Measurements from ENCODE around the gene STRAP. TPM values are rescaled to one million over a fixed set of nuclear protein-coding genes. Genes with fewer than 3 reads are reported as not detected.
A peak's percentile ranks its signal among the peaks of the same experiment; 100 is the strongest.

Gene STRAP
- 92.0 and 111 TPM in 2 replicates for total RNA-seq (2014; rRNA removed; shearing (Covaris generic))

- peak; percentile 93 for DNase-seq (ENCODE audit: low read depth)
These were observed at the start of gene STRAP for GRCh38 chr12:15882118-15882971. TSS of gene STRAP (plus strand) at chr12:15882387. CDS start at chr12:15882708, 321 bp downstream.

- no peak for DNase-seq (ENCODE audit: low read depth)
These were observed 47.6 kb upstream of the STRAP start for GRCh38 chr12:15834575-15834974.

- peak; percentile 61 for DNase-seq (ENCODE audit: low read depth)
These were observed 44.9 kb upstream of the STRAP start for GRCh38 chr12:15837141-15837790.

GRCh38 chr12:15839041-15839440, 43.1 kb upstream of the STRAP start:
- no peak for DNase-seq (ENCODE audit: low read depth)

GRCh38 chr12:15839682-15840081, 42.5 kb upstream of the STRAP start:
- DNase-seq (ENCODE audit: low read depth), result no peak

- DNase-seq (ENCODE audit: low read depth), result no peak
These were observed 40.1 kb upstream of the STRAP start for GRCh38 chr12:15842108-15842507.

- no peak for DNase-seq (ENCODE audit: low read depth)
These were observed 35.3 kb upstream of the STRAP start for GRCh38 chr12:15846887-15847286.

- DNase-seq (ENCODE audit: low read depth), result no peak
These were observed 33.6 kb upstream of the STRAP start for GRCh38 chr12:15848606-15849005.

GRCh38 chr12:15851045-15851620, 31.1 kb upstream of the STRAP start:
- DNase-seq (ENCODE audit: low read depth), result no peak

- no peak for DNase-seq (ENCODE audit: low read depth)
These were observed 30.3 kb upstream of the STRAP start for GRCh38 chr12:15851919-15852318.

- DNase-seq (ENCODE audit: low read depth), result no peak
These were observed 29.8 kb upstream of the STRAP start for GRCh38 chr12:15852383-15852782.

GRCh38 chr12:15853877-15854276, 28.3 kb upstream of the STRAP start:
- DNase-seq (ENCODE audit: low read depth), result no peak

GRCh38 chr12:15854916-15855315, 27.3 kb upstream of the STRAP start:
- no peak for DNase-seq (ENCODE audit: low read depth)

- no peak for DNase-seq (ENCODE audit: low read depth)
These were observed 26.5 kb upstream of the STRAP start for GRCh38 chr12:15855646-15856045.

- peak; percentile 53 for DNase-seq (ENCODE audit: low read depth)
These were observed 25.8 kb upstream of the STRAP start for GRCh38 chr12:15856097-15856982.

GRCh38 chr12:15858353-15858752, 23.8 kb upstream of the STRAP start:
- no peak for DNase-seq (ENCODE audit: low read depth)

GRCh38 chr12:15859116-15859515, 23.1 kb upstream of the STRAP start:
- no peak for DNase-seq (ENCODE audit: low read depth)

GRCh38 chr12:15861404-15861803, 20.8 kb upstream of the STRAP start:
- no peak for DNase-seq (ENCODE audit: low read depth)

GRCh38 chr12:15862840-15863239, 19.3 kb upstream of the STRAP start:
- no peak for DNase-seq (ENCODE audit: low read depth)

GRCh38 chr12:15863372-15863771, 18.8 kb upstream of the STRAP start:
- DNase-seq (ENCODE audit: low read depth), result no peak

GRCh38 chr12:15863984-15864383, 18.2 kb upstream of the STRAP start:
- no peak for DNase-seq (ENCODE audit: low read depth)

GRCh38 chr12:15868186-15868585, 14.0 kb upstream of the STRAP start:
- no peak for DNase-seq (ENCODE audit: low read depth)

All from RPMI7951 (cell line).